Measurements from ENCODE around the gene SLC17A2. TPM values are rescaled to one million over a fixed set of nuclear protein-coding genes. Genes with fewer than 3 reads are reported as not detected.
"Not testable (repeated sequence)": the region's sequence is repeated elsewhere in the genome, so short reads cannot be mapped to it uniquely, and the experiment has no call there.

Gene SLC17A2
- total RNA-seq, 4 donors from 2014 or later, result not detected

- Histone ChIP-seq H3K27me3 (no peaks in the 10 kb centered on the region), H3K27ac (no peak overlapping the region), H3K4me1 (no peaks in the 10 kb centered on the region), H3K9me3 (no peaks in the 10 kb centered on the region), H3K4me3 (no peak overlapping the region), H3K36me3 (no peaks in the 10 kb centered on the region)
- no peak for TF ChIP-seq EP300 (IDR thresholded peaks at IDR 0.05; ENCODE audit: low read depth)
- no peak for TF ChIP-seq POLR2A (IDR thresholded peaks at IDR 0.05)
- TF ChIP-seq POLR2AphosphoS5 (IDR thresholded peaks at IDR 0.05), result no peak
- TF ChIP-seq CTCF (IDR thresholded peaks at IDR 0.05), result no peak
- DNase-seq, result no peak
- WGBS, 2 donors (ENCODE audit: low coverage in 1 of 2), result 52 to 66% methylated on average over 2 to 3 of the region's 3 CpGs
- intact Hi-C loops (cut with DNase I; ENCODE audit: low total_unique reads), result no loop called here
- in situ Hi-C loops (cut with MboI; ENCODE audit: low pct_ligation_motif_present in 1 of 4, low pct_unique_long_range_greater_than_20kb in 1 of 4, low sequenced_read_pairs in 3 of 4), result no loop called here
These were observed 4.3 kb upstream of the SLC17A2 start for GRCh38 chr6:25934735-25935313.

GRCh38 chr6:25934156-25934555, 3.7 kb upstream of the SLC17A2 start:
- TF ChIP-seq POLR2AphosphoS5 (IDR thresholded peaks at IDR 0.05) (no peak), POLR2A (IDR thresholded peaks at IDR 0.05) (no peak), EP300 (IDR thresholded peaks at IDR 0.05; ENCODE audit: low read depth) (no peak), CTCF (IDR thresholded peaks at IDR 0.05) (no peak)
- H3K4me1 ChIP-seq, result no peaks in the 10 kb centered on the region
- no peaks in the 10 kb centered on the region for H3K9me3 ChIP-seq
- no peak overlapping the region for H3K27ac ChIP-seq
- H3K27me3 ChIP-seq, result no peaks in the 10 kb centered on the region
- DNase-seq, result no peak
- WGBS, 2 donors (ENCODE audit: low coverage in 1 of 2), result 47 to 57% methylated on average over 2 of the region's 2 CpGs
- in situ Hi-C loops (cut with MboI; ENCODE audit: low pct_ligation_motif_present in 1 of 4, low pct_unique_long_range_greater_than_20kb in 1 of 4, low sequenced_read_pairs in 3 of 4) (no loop called here), intact Hi-C loops (cut with DNase I; ENCODE audit: low total_unique reads) (no loop called here)
- H3K4me3 ChIP-seq, result no peak overlapping the region
- H3K36me3 ChIP-seq, result no peaks in the 10 kb centered on the region

GRCh38 chr6:25931411-25931709, 869 bp upstream of the SLC17A2 start:
- no peak overlapping the region for H3K27ac ChIP-seq
- H3K36me3 ChIP-seq, result no peaks in the 10 kb centered on the region
- H3K9me3 ChIP-seq, result no peaks in the 10 kb centered on the region
- in situ Hi-C loops (cut with MboI; ENCODE audit: low pct_ligation_motif_present in 1 of 4, low pct_unique_long_range_greater_than_20kb in 1 of 4, low sequenced_read_pairs in 3 of 4) (no loop called here), intact Hi-C loops (cut with DNase I; ENCODE audit: low total_unique reads) (no loop called here)
- TF ChIP-seq CTCF (IDR thresholded peaks at IDR 0.05) (no peak), EP300 (IDR thresholded peaks at IDR 0.05; ENCODE audit: low read depth) (no peak), POLR2A (IDR thresholded peaks at IDR 0.05) (no peak), POLR2AphosphoS5 (IDR thresholded peaks at IDR 0.05) (no peak)
- no peaks in the 10 kb centered on the region for H3K4me1 ChIP-seq
- DNase-seq, result no peak
- H3K4me3 ChIP-seq, result no peak overlapping the region
- no peaks in the 10 kb centered on the region for H3K27me3 ChIP-seq
- WGBS, 2 donors (ENCODE audit: low coverage in 1 of 2), result 50 to 63% methylated on average over 1 of the region's 1 CpG

GRCh38 chr6:25929785-25930184, 706 bp downstream of the SLC17A2 start:
- in situ Hi-C loops (cut with MboI; ENCODE audit: low pct_ligation_motif_present in 1 of 4, low pct_unique_long_range_greater_than_20kb in 1 of 4, low sequenced_read_pairs in 3 of 4), result not testable (repeated sequence)

More at GRCh38 chr6:25929785-25930184, 706 bp downstream of the SLC17A2 start:
- H3K27ac ChIP-seq; H3K4me1 ChIP-seq; intact Hi-C loops (cut with DNase I; ENCODE audit: low total_unique reads); H3K9me3 ChIP-seq; DNase-seq; H3K4me3 ChIP-seq; H3K27me3 ChIP-seq; H3K36me3 ChIP-seq: not testable (repeated sequence)
- WGBS, 2 donors (ENCODE audit: low coverage in 1 of 2), result 91% methylated on average over 12 of the region's 12 CpGs; no CpG with 5 or more reads in 1 of the 2 donors
